ENCODE data around the gene PIPOX. TPM values are rescaled to one million over a fixed set of nuclear protein-coding genes. Genes with fewer than 3 reads are reported as not detected.

The PIPOX gene, protein sequence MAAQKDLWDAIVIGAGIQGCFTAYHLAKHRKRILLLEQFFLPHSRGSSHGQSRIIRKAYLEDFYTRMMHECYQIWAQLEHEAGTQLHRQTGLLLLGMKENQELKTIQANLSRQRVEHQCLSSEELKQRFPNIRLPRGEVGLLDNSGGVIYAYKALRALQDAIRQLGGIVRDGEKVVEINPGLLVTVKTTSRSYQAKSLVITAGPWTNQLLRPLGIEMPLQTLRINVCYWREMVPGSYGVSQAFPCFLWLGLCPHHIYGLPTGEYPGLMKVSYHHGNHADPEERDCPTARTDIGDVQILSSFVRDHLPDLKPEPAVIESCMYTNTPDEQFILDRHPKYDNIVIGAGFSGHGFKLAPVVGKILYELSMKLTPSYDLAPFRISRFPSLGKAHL
- total RNA-seq (2.2 and 2.5 TPM in 2 replicates), polyA plus RNA-seq (0.62 and 0.81 TPM in 2 replicates), polyA minus RNA-seq (8.9 and 10.8 TPM in 2 replicates), Bru-seq, nascent RNA (percentile 6 among the genes with signal in this experiment), BruChase-seq, experiment 1, labeled RNA remaining after a 6-hour chase (percentile 7 among the genes with signal in this experiment), BruChase-seq, experiment 2, labeled RNA remaining after a 2-hour chase (percentile 10 among the genes with signal in this experiment)
- polyA plus RNA-seq (2011; cell fraction: cytosol; rRNA removed): 0.13 and 0.49 TPM in 2 replicates
- polyA plus RNA-seq (2011; cell fraction: nucleus; rRNA removed): 3.0 and 4.1 TPM in 2 replicates
- 0.38 TPM in 1 of 2 replicates, not detected in the other for polyA plus RNA-seq (2012)
- polyA minus RNA-seq (2011; cell fraction: cytosol; rRNA and poly(A)+ RNA removed): 1.7 TPM
- polyA minus RNA-seq (2011; cell fraction: nucleus; rRNA and poly(A)+ RNA removed): 11.3 and 21.0 TPM in 2 replicates
- long read RNA-seq, partial matches to known transcripts: 0 of 4 reads
- long read RNA-seq, other reads (novel, unspliced or antisense): 3 of 4 reads

DNA sequence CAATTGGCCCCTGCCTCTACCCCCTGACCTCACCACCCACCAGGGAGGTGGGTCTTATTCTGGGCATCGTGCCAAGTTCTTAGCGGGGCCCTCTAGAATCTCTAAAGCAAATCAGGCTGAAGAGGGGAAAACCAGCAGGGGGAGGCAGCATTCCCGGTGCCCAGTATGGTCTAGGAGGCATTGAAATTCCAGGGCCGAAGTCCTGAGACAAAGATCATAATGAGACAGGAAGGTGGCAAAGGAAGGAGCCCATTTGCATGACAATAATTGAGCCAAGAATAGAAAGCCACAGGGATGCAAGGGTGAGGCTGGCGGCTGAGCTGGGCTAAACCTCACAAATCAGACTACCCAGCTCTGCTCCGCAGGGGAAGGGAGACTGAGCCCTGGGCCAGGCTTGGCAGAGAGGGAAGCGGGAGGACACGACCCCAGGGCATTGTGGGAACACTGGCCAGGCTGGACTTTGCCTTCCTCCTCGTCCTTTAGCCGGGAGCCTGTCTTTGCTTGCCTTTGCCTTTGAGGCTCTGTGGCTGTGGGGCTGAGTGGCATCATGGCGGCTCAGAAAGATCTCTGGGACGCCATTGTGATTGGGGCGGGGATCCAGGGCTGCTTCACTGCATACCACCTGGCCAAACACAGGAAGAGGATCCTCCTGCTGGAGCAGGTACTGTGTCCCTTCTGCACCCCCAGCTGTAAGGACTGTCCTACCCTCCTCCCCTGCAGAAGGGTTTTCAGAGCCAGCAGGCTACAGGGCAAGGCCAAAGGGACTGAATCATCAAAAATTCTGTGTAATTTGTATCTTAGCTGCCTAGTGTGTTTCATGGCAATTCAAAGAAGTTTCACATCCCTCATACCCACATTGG is at the start of gene PIPOX:
TSS of gene PIPOX (plus strand) at position 463 of the 860 bp plus-strand sequence. CDS start at position 548, 85 bp downstream.
- TF ChIP-seq JUN (IDR thresholded peaks at IDR 0.05; ENCODE audit: borderline replicate concordance, insufficient read depth, insufficient read length, low read depth) (no peak), POLR2AphosphoS5 (IDR thresholded peaks at IDR 0.05; ENCODE audit: insufficient read depth, low read depth, low read length) (no peak)
- TF ChIP-seq, protein P1, sequence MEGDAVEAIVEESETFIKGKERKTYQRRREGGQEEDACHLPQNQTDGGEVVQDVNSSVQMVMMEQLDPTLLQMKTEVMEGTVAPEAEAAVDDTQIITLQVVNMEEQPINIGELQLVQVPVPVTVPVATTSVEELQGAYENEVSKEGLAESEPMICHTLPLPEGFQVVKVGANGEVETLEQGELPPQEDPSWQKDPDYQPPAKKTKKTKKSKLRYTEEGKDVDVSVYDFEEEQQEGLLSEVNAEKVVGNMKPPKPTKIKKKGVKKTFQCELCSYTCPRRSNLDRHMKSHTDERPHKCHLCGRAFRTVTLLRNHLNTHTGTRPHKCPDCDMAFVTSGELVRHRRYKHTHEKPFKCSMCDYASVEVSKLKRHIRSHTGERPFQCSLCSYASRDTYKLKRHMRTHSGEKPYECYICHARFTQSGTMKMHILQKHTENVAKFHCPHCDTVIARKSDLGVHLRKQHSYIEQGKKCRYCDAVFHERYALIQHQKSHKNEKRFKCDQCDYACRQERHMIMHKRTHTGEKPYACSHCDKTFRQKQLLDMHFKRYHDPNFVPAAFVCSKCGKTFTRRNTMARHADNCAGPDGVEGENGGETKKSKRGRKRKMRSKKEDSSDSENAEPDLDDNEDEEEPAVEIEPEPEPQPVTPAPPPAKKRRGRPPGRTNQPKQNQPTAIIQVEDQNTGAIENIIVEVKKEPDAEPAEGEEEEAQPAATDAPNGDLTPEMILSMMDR (IDR thresholded peaks at IDR 0.05; ENCODE audit: extremely low read depth in 1 of 2, insufficient read depth in 1 of 2, low read depth in 1 of 2, low read length in 2 of 2): peak; percentile 4 to 33
- Histone ChIP-seq H3K36me3 (ENCODE audit: control insufficient read depth in 2 of 2, extremely low read depth in 1 of 2, insufficient read depth in 2 of 2, low read length in 2 of 2) (no peaks in the 10 kb centered on the region), H3K79me2 (ENCODE audit: control insufficient read depth, insufficient read depth, low read length) (no peaks in the 10 kb centered on the region), H3K27ac (ENCODE audit: insufficient read depth, low read depth, low read length) (no peak within 1 kb of the TSS), H3K4me2 (ENCODE audit: insufficient read depth, low read length) (peak within 1 kb of the TSS; percentile 38), H3K9ac (replicated peaks; ENCODE audit: extremely low read depth, insufficient read depth, low read length) (no peak within 1 kb of the TSS), H3K4me3 (replicated peaks in 1 of 3; ENCODE audit: insufficient read depth in 1 of 3, low read depth in 1 of 3, low read length in 3 of 3) (no peak within 1 kb of the TSS), H3K9me1 (replicated peaks; ENCODE audit: control insufficient read depth, extremely low read depth, insufficient read depth, low read length) (no peaks in the 10 kb centered on the region), H4K20me1 (replicated peaks; ENCODE audit: control insufficient read depth, extremely low read depth, insufficient read depth, low read length) (no peaks in the 10 kb centered on the region), H3K4me1 (ENCODE audit: control insufficient read depth, extremely low read depth, insufficient read depth, low read length) (peaks cover 7% of the 10 kb centered on the region), H3K9me3 (replicated peaks; ENCODE audit: control insufficient read depth, insufficient read depth, low read length) (no peaks in the 10 kb centered on the region), H3K27me3 (ENCODE audit: control insufficient read depth in 2 of 2, insufficient read depth in 2 of 2, low read length in 2 of 2) (peaks cover 20% of the 10 kb centered on the region in 2 experiments), H2AFZ (ENCODE audit: low read depth, low read length) (peak within 1 kb of the TSS; percentile 70)
- intact Hi-C loops (cut with micrococcal nuclease): loop anchor here (2.0 kb wide), 1 partner anchor 68 kb away; no protein-coding TSS in a partner anchor
- ChIA-PET POLR2A (no interaction called here), CTCF (interaction anchor here (1.4 to 2.0 kb wide), 4 partner anchors 8 to 74 kb away, joined by 3 to 6 read pairs (median 4); no protein-coding TSS in a partner anchor)
- BruUV-seq (replicated peaks): no TSS peak
- dilution Hi-C loops (cut with MboI; ENCODE audit: extremely low pct_ligation_motif_present, low sequenced_read_pairs): no loop called here
- peak; percentile 54 for DNase-seq (ENCODE audit: low read depth, low spot score)
- peak; percentile 50 for FAIRE-seq
